HG02798 (cell line): ENCODE results near the gene IL1RAPL2.
"Not testable (repeated sequence)": the region's sequence is repeated elsewhere in the genome, so short reads cannot be mapped to it uniquely, and the experiment has no call there.

ENCODE experiments used
- ATAC-seq: cut with Tn5 transposase; IDR thresholded peaks from one replicate; pipeline ENCODE4 v1.9.1; 2021; ENCODE audit warnings: mild to moderate bottlenecking; ENCODE audit not compliant: unreplicated experiment, poor library complexity

Gene IL1RAPL2

GRCh38 chrX:104995546-104995945 is 429.5 kb downstream of the IL1RAPL2 start:
- no peak for ATAC-seq

GRCh38 chrX:105006103-105006502 is 440.1 kb downstream of the IL1RAPL2 start:
- ATAC-seq, result no peak

DNA sequence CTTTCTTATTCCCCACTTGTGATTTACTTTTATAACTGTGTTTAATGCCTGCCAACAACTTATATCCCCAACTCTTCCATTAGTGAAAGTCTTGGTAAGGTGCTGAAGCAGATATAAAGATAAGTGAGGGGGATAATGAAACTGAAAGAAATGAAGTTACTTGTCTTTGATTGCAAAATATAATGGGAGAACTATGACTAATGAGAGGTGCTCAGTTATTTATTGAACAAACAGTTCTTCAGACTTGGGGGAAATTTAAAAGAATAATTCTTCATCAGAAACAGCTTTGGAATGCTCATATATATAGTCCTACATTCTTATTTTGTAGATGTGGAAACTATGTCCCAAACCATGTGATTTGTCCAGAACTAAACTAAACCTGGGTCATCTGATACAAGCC is 441.0 kb downstream of the IL1RAPL2 start:
- ATAC-seq, result no peak

- no peak for ATAC-seq
Measured at GRCh38 chrX:105013719-105014118, 447.7 kb downstream of the IL1RAPL2 start.

DNA sequence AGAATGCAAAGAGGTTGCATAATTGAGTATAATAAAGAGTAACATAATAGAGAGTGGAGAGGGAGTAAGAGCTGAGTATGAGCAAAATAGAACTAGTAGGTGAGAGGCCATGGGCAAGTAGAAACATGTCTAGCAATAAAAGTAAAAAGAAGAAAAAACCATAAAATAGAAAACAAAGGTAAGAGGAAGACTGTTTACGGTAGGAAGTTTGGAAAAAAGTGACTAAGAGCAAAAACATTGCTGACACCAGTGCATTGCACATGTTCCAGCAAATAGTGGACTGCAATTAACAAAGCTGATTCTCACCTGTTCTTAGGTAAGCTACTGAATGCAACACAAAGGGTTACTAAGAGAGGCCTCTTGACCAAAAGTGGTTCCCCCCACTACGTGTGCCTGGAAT is 451.6 kb downstream of the IL1RAPL2 start:
- ATAC-seq, result no peak

GRCh38 chrX:105018865-105019264 is 452.9 kb downstream of the IL1RAPL2 start:
- ATAC-seq, result no peak

DNA sequence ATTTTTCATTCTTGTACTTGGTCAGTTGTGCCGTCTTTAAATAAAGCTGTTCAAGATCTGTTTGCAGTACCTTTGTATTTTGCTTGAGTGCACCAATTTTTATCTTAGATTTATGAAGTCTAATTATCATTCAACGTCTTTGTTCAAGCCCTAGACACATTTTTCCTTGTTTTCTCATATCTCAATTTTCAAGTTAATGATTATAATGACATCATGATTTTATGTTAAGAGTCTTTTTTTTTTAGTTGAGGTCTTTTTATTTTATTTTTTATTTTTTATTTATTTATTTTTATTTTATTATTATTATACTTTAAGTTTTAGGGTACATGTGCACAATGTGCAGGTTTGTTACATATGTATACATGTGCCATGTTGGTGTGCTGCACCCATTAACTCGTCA is 463.0 kb downstream of the IL1RAPL2 start:
- ATAC-seq, result not testable (repeated sequence)

DNA sequence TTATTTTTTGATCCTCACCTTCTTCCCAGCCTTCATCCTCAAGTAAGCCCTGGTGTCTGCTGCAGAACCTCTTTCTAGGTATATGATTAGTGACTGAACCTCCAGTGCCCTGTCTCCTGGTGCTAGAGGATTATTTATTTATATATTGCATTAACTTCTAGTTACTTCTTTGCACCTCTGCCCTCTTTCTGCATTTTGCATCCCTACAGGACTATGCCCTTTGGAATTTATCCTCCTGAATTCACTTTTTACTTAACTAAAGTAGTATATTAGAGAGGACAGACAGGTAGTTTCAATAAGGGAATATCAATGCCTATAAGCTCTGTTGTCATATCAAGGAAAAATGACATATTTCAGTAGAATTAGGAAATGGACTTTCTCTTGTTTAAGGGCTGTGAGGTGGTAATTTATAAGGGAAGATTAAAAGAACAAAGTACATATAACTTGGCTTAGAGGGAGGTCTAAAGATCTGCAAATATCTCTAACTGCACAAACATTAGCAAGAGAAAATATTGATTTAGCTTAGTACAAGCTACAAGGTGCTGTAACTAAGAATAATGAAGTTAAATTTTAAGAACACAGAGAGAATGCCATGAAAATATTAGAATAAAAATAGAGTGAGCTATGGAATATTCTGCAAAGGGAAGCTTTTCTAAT is 472.8 kb downstream of the IL1RAPL2 start:
- ATAC-seq, result no peak

DNA sequence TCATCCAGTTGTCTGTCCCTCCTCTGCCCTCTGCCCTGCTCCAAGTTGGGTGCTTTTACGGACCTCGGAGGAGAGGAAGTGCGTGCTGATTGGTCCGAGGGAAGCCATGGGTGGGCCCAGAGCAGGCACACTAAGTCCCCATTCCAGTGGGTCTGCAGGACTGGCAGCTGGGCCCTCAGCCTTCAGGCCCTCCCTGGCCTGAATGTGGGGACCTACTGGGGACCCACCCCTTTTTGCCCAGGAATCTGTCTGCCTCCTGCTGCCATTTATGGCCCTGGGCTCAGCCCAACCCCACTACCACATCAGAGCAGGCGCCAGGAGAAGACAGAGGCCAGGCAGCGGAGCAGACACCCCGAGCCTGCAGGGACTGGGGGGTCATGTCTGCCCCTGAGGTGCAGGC is 484.9 kb downstream of the IL1RAPL2 start:
- no peak for ATAC-seq

DNA sequence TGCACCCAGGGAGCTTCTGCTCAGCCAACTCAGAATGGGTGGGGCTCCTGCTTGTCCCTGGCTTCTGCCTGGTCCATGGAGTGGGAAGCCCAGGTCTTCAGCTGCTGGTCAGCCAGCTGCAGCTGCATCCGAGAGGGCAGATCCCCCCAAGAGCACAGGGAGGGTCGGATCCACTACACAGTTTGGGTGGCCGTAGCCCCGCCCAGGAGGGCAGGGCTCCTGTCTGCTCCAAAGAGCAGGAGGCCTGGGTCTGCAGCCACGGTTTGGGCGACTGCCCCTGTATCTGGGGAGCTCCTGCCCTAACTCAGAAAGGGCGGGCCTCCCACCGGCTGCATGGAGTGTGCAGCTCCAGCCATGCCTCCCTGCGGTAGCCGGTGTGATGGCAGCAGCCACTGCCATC is 485.4 kb downstream of the IL1RAPL2 start:
- no peak for ATAC-seq

GRCh38 chrX:105052926-105053325 is 486.9 kb downstream of the IL1RAPL2 start:
- no peak for ATAC-seq

- no peak for ATAC-seq
Measured at GRCh38 chrX:105063743-105064142, 497.7 kb downstream of the IL1RAPL2 start.

DNA sequence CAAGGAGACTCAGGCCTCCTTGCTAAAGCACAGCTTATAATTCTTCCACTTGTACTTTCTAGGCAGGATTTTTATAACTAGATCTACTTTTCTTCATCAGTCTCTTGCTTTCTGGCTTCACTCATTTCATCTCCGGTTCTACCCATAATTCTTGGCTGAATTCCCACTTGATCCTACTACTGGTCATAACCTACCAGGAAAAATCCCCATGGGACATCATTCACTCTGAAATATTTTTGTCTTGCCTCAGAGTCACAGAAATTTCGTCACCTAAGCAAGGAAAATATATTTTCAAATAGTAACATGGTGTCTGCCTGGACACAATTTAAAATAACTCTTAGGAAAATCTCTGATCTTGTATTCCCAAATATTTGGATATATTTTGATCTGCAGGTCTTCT is 532.2 kb downstream of the IL1RAPL2 start:
- ATAC-seq, result no peak

GRCh38 chrX:105098812-105099211 is 532.8 kb downstream of the IL1RAPL2 start:
- ATAC-seq, result no peak

DNA sequence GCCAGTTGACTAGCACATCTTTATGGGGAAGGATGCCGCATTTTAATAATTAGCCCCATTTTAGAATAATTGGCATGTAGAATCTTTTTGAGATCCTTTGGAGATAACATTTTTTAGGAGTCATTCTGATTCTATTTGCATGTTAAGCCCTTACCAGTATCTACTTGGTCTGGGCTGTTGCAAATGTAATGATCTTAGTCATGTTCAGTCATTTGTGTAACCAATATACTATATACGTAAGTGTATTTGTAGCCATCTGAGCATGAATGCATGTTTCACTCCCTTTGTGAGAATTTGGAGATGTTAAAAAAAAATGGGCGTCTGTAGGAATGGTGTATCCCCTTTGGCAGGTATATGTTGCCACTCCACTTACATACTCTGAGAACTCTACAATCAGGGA is 535.4 kb downstream of the IL1RAPL2 start:
- no peak for ATAC-seq

DNA sequence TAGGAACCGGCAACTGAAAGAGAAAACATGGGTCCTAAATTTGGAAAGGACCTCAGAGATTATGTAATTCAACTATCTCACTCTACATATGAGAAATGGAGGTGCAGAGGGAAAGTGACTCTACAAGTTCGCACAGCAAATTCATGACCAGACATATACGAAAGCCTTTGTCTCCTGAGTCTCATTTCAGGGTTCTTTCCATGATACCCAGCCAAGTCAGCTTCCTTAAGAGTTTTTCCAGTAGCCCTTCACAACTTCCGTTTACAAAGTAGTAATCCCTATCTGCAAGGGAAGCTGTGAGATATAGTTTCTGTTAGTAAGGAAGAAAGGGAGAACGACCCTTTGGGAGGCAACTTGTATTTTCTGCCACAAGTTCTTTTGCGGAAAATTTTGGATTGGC is 543.9 kb downstream of the IL1RAPL2 start:
- no peak for ATAC-seq

- no peak for ATAC-seq
Measured at GRCh38 chrX:105114554-105115130, 548.6 kb downstream of the IL1RAPL2 start.

GRCh38 chrX:105115596-105116320 is 549.8 kb downstream of the IL1RAPL2 start:
- not testable (repeated sequence) for ATAC-seq

DNA sequence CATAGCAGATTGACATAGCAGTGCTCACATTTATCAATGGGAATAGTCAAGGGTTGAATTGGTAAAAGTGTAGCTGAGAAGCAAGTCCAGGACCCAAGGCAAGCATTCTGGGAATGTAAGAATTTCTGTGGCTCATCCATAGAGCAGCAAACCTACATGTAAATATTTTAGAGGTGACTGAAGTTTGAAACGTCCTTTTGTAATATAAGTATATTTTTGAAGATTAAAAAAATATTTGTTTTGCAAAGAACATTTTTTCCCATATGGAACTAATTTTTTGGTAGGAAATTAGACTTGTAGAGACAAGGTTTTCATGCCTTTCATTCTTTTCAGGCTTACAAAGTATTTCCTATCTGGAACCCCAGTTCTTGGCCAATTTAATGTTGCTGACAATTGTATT is 550.5 kb downstream of the IL1RAPL2 start:
- ATAC-seq, result no peak

- ATAC-seq, result no peak
Measured at GRCh38 chrX:105117621-105118020, 551.6 kb downstream of the IL1RAPL2 start.

DNA sequence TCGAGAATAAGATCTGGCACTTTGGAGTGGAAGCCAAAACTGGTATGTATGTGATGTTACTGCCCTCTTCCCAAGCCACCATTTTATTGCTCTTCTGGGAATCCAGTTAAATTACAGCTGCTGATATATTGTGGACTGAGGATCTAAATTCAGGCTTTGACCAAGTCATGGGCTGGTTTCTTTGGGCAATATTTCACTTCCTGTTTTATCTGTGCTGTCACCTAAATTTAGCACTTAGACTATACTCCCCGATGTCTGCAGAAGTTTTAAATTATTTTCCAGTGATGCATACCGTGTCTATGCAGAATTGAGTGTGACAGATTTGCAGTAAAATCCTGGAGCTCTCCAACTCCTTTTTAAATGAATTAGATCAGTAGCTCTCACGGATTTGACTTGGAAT is 554.5 kb downstream of the IL1RAPL2 start:
- ATAC-seq, result no peak

GRCh38 chrX:105121186-105121585 is 555.2 kb downstream of the IL1RAPL2 start:
- no peak for ATAC-seq
